Adipocyte (in vitro differentiated cells): ENCODE data around the gene ARFGAP1.
A peak's percentile ranks its signal among the peaks of the same experiment; 100 is the strongest.

Source experiments
- DNase-seq: peaks from one replicate; pipeline ENCODE4 v3.0.0-alpha.2; 2015; ENCODE audit warnings: low read depth
- H3K27me3 ChIP-seq: replicated peaks from 2 replicates; pipeline ENCODE4 v1.7.0; 2013; ENCODE audit warnings: mild to moderate bottlenecking, low read length, moderate library complexity; ENCODE audit not compliant: control insufficient read depth, insufficient read depth
- H3K36me3 ChIP-seq: 2 replicates; pipeline ENCODE4 v1.7.0; 2013; ENCODE audit warnings: low read length, mild to moderate bottlenecking, moderate library complexity; ENCODE audit not compliant: control insufficient read depth, insufficient read depth, severe bottlenecking
- H3K4me1 ChIP-seq: 2 replicates; pipeline ENCODE4 v1.7.0; 2013; ENCODE audit warnings: mild to moderate bottlenecking, low read length, moderate library complexity; ENCODE audit not compliant: control insufficient read depth, insufficient read depth
- H3K4me3 ChIP-seq: 2 replicates; pipeline ENCODE4 v1.7.0; 2013; ENCODE audit warnings: mild to moderate bottlenecking, low read length, moderate library complexity
- H3K9ac ChIP-seq: 2 replicates; pipeline ENCODE4 v1.7.0; 2013; ENCODE audit warnings: mild to moderate bottlenecking, low read length, moderate library complexity
- H3K9me3 ChIP-seq: 2 replicates; pipeline ENCODE4 v1.7.0; 2013; ENCODE audit warnings: mild to moderate bottlenecking, low read length, moderate library complexity; ENCODE audit not compliant: control insufficient read depth

ARFGAP1 gene

DNA sequence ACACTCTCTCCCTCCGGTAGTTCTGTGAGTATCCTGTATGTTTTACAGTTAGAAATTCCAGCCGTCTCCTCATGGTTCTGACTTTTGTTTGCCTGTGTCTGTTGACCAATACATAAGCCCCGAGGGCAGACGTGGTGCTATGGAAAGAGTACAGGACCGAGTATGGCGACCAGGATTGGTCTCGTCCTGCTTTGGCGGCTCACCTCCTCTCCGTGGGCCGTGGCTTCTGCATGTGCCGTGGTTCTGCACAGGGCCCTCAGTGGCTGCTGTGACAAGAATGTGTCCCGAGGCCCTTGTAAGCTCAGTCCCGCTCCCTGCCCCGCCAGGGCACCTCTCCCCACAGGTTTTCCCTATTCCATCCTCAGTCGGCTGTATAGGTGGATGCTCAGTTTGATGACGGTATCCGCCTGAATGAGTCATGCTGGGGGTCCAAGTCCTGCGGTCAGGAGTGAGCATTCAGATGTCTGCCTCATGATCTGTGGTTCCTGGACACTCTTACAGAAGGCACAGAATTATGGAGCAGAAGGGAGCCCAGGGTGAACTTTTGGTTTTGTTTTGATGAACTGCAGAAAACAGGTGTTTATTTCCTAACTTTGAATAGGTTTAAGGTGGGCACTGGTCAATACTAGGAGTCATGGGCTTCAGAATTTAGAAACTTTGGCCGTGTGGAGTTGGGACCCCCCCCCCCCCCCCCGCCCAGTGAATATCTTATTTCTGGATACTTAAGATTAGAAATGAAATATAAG lies 1.2 kb downstream of the ARFGAP1 start:
- no peaks in the 10 kb centered on the region for H3K9me3 ChIP-seq
- peak overlapping the region; percentile 93 for H3K9ac ChIP-seq
- H3K4me3 ChIP-seq: peak overlapping the region; percentile 98
- peak; percentile 67 for DNase-seq
- H3K27me3 ChIP-seq: peaks cover 6% of the 10 kb centered on the region
- H3K4me1 ChIP-seq: peaks cover 16% of the 10 kb centered on the region
- peaks cover 30% of the 10 kb centered on the region for H3K36me3 ChIP-seq

DNA sequence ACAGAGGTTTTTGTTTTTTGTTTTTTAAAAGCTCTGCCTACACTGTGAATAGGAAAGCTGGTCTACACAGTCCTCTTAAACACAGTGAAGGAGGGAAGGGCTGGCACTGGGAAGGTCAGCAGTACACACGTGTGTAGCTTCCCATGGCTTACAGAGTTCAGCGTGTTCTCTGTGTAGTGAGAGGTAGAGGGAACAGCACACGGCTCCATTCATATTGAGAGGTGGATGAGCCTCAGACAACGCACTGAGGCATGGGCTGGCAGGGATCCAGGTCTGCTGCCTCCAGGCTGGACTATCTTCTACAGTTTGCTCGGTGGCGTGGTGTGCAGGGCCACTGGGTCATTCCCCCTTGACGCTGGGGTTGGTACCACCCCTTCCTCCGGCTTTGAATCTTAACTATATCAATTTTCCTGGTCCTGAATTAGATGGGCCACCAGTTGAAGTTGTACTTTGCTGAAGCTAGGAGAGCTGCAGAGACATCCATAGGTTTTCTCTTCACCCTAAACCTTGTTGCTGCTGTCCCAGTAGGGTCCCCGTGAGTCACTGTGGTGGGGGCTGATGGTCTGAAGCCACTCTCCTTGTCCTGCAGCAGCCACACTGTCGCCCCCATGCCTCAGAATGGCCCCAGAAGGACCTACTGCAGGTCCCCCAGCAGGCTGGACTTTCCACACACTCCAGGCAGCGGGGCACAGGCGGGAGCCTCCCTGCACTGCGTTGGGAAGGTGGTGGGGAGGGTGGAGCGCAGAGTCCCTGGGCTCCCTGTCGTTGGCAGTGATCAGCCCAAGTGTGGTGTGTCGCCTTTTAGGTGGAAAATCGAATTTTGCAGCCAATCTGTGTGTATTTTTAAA lies 2.0 kb downstream of the ARFGAP1 start:
- peaks cover 15% of the 10 kb centered on the region for H3K4me1 ChIP-seq
- H3K9me3 ChIP-seq: no peaks in the 10 kb centered on the region
- H3K9ac ChIP-seq: peak overlapping the region; percentile 42
- no peak for DNase-seq
- H3K4me3 ChIP-seq: peak overlapping the region; percentile 50
- peaks cover 38% of the 10 kb centered on the region for H3K36me3 ChIP-seq
- no peaks in the 10 kb centered on the region for H3K27me3 ChIP-seq

DNA sequence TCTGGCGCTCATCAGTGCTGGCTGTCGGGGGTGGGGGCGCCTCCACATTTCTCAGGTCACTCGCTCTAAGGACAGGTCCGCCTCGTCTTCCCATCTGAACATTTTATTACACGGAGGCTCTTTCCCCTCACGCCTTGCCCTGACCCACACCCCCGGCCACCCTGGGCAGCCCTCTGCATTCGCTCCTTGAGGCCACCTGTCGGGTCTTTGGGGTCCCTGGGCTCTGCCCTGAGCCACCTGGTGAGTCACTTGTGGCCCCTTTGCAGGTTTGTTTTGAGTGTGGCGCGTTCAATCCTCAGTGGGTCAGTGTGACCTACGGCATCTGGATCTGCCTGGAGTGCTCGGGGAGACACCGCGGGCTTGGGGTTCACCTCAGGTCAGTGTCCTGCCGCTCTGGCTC lies 3.2 kb downstream of the ARFGAP1 start:
- no peak for DNase-seq
- Histone ChIP-seq H3K4me3 (no peak overlapping the region), H3K9ac (no peak overlapping the region), H3K9me3 (no peaks in the 10 kb centered on the region), H3K4me1 (peaks cover 15% of the 10 kb centered on the region), H3K36me3 (peaks cover 48% of the 10 kb centered on the region), H3K27me3 (no peaks in the 10 kb centered on the region)

DNA sequence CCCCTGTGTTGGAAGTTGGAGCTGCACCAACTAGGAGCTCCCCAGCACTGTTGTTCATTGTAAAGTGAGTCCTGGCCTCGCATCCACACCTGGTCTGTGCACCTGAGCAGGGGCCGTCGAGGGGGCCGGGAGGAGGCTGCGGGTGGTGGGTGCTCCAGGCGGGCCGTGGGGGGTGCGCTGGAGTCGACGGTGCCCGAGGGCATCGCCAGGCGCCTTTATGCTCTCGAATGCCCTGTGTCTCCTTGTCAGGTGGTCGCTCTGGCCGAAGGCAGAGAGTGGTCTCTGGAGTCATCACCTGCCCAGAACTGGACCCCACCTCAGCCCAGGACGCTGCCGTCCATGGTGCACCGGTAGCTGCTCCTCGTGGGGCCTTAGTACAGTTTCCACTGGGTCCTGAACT lies 4.3 kb downstream of the ARFGAP1 start:
- Histone ChIP-seq H3K9me3 (no peaks in the 10 kb centered on the region), H3K4me1 (peaks cover 12% of the 10 kb centered on the region), H3K36me3 (peaks cover 59% of the 10 kb centered on the region), H3K4me3 (no peak overlapping the region), H3K9ac (no peak overlapping the region), H3K27me3 (no peaks in the 10 kb centered on the region)
- DNase-seq: no peak

DNA sequence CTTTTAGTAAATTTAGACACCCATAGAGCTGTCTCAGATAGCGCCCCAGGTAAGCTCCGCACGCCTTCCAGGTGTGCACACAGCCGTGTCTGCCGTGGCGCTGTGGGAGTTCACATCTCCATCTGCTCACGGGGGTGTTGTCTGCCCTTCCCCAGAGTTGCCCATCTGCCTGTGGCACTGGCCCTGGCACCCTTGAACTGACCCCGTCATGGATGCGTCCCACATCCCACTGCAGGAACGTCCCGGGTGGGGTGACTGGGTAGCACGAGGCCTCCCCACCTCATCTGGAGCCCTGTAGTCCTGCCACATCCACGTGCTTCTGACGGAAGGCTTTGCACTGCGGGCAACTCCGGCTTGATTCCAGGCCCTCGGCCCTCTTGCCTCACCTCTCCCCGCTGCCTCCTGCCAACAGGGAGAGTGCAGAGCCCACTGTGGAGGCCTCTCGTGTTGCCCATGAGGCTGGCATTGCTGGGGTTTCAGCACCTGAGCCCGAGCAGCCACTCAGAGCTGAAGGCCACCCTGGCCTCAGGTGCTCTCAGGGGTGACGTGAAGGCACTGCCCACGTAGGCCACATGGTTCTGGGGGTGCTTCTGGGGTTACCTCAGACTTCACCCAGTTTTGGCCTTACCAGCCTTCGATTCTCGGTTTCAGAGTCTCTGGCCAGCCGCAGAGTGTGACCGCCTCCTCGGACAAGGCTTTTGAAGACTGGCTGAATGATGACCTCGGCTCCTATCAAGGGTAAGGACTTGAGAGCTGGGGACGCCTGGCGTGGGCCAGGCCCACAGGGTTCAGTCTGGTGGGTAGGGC lies 5.1 kb downstream of the ARFGAP1 start:
- Histone ChIP-seq H3K27me3 (no peaks in the 10 kb centered on the region), H3K4me3 (no peak overlapping the region), H3K9ac (no peak overlapping the region), H3K36me3 (peaks cover 63% of the 10 kb centered on the region), H3K9me3 (no peaks in the 10 kb centered on the region), H3K4me1 (peaks cover 12% of the 10 kb centered on the region)
- DNase-seq: no peak

DNA sequence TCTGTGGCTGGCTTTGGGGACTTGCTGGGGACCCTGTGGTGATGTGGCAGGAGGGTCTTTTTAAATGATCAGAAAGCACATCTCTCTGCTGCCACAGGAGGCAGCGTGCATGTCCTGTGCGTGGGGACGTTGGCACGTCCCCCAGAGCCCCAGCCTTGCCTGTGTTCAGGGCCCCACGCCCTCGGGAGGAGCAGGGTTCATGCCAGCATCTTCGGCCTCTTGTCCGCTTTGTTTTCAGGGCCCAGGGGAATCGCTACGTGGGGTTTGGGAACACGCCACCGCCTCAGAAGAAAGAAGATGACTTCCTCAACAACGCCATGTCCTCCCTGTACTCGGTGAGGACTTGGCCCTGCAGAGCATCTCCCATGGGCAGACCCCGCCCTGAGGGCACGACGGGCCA lies 6.0 kb downstream of the ARFGAP1 start:
- no peaks in the 10 kb centered on the region for H3K9me3 ChIP-seq
- peaks cover 73% of the 10 kb centered on the region for H3K36me3 ChIP-seq
- no peak for DNase-seq
- H3K4me1 ChIP-seq: peaks cover 9% of the 10 kb centered on the region
- H3K4me3 ChIP-seq: no peak overlapping the region
- H3K9ac ChIP-seq: no peak overlapping the region
- H3K27me3 ChIP-seq: no peaks in the 10 kb centered on the region

DNA sequence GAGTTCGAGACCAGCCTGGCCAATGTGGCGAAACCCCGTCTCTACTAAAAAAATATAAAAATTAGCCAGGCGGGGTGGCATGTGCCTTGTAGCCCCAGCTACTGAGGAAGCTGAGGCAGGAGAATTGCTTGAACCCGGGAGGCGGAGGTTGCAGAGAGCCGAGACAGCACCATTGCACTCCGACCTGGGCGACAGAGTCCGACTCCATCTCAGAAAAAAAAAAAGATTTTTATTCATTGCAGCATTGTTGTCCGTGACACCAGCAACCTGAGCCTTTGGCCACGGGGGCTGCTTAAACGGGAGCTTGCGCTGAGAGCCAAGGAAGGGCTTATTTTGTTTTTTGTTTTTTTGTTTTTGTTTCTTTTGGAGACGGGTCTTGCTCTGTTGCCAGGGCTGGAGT lies 7.3 kb downstream of the ARFGAP1 start:
- Histone ChIP-seq H3K4me1 (no peaks in the 10 kb centered on the region), H3K36me3 (peaks cover 75% of the 10 kb centered on the region), H3K9ac (no peak overlapping the region), H3K27me3 (no peaks in the 10 kb centered on the region), H3K9me3 (no peaks in the 10 kb centered on the region), H3K4me3 (no peak overlapping the region)
- DNase-seq: no peak

DNA sequence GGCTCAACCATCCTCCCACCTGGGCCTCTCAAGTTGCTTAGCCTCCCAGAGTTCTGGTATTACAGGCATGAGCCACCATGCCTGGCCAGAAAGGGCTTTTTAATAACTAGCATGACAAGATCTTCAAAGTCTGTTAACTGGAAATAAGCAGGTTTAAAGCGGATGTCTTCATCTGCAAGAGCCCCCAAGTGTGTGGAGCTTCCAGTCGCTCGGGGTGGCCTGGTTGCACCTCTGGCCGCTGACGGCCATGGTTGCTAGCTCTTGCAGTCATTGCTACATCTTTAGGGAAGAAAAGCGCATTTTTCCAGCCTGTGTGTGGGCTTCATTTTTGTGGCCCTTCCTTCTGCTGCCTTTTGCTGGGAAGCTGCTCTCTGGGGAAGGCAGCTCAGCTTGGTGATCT lies 7.8 kb downstream of the ARFGAP1 start:
- no peaks in the 10 kb centered on the region for H3K4me1 ChIP-seq
- no peaks in the 10 kb centered on the region for H3K27me3 ChIP-seq
- H3K4me3 ChIP-seq: no peak overlapping the region
- no peak overlapping the region for H3K9ac ChIP-seq
- no peak for DNase-seq
- peaks cover 75% of the 10 kb centered on the region for H3K36me3 ChIP-seq
- no peaks in the 10 kb centered on the region for H3K9me3 ChIP-seq

DNA sequence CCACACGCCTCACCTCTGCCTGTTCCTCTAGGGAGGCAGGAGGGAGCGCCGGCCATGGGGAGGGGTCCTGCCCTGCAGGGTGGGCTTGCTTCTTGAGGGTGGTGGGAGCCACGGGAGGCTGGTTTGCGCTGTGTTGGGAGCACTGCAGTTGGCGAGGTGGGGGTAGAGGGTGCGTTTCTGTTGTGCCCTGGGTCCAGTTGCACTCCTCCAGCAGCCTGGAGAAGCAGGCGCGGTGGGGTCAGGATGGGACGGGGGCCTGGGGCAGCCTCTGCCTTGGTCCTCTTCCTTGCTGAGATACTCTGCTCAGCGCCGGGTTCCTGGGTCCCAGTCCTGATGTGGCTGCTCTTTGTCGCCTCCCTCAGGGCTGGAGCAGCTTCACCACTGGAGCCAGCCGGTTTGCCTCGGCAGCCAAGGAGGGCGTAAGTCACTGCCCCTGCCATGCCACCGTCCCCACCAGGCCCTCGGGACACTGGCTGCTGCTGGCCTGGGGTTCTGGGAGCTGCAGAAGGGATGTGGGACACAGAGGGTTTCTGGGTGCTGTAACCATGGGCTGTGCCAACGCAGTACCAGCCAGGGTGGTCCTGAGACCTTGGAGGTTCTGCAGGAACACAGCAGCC lies 8.4 kb downstream of the ARFGAP1 start:
- Histone ChIP-seq H3K36me3 (peaks cover 79% of the 10 kb centered on the region), H3K4me3 (no peak overlapping the region), H3K9ac (no peak overlapping the region), H3K9me3 (no peaks in the 10 kb centered on the region), H3K27me3 (no peaks in the 10 kb centered on the region), H3K4me1 (no peaks in the 10 kb centered on the region)
- peak; percentile 20 for DNase-seq

DNA sequence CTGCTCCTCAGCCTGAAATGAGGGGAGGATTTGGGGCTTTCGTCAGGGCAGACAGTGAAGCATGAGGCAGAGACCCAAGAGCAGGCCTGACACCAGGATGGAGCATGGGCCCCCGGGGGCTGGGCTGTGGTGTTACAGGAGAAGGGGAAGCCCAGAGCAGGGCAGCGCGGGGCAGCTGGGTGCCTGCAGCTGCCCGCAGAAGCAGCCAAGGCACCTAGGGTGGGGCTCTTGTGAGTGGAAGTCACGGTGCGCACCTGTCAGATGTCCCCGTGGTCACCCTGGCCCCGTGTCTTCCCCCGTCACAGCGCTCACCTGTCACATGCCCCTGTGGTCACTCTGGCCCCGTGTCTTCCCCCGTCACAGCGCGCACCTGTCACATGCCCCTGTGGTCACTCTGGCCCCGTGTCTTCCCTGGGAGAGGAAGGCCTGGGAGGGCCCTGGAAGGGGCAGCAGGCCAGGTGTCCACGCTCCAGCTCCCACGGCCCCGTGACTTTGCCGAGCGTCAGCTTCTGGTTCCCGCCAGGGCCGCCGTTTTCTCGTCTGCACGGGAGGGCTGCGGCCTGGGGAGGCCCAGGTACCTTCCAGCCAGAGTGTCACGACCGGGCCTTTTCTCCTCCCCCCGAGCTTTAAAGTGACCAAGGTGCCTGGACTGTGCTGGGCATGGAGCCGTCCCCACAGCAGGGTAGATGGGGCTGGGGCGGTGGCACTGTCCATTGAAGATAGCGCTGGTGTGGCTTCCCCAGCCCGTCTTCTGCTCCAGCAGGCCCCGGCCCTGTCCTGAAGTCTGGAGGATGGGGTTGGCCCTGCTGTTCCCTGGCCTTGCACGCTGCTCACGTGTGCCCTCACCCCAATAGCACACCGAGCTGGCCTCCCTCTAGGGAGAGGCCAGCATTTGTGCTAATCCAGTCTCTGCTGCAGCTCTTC lies 9.4 kb downstream of the ARFGAP1 start:
- Histone ChIP-seq H3K4me3 (no peak overlapping the region), H3K9me3 (no peaks in the 10 kb centered on the region), H3K4me1 (no peaks in the 10 kb centered on the region), H3K36me3 (peaks cover 72% of the 10 kb centered on the region), H3K9ac (no peak overlapping the region), H3K27me3 (no peaks in the 10 kb centered on the region)
- no peak for DNase-seq
